HCT116 (cell line): ENCODE data around the gene CGNL1. TPM values are rescaled to one million over a fixed set of nuclear protein-coding genes. Genes with fewer than 3 reads are reported as not detected.

Experiments
- ATAC-seq: fragments of 200-7000 bp; cut with Tn5 transposase; 2 replicates; pipeline ENCODE4 v1.9.1; 2020; ENCODE audit warnings: mild to moderate bottlenecking, moderate library complexity
- BruUV-seq: library from RNA; stranded (reverse); fragments of 400-500 nt; replicated peaks from 2 replicates; lab custom pipeline; 2021; lab: Mats Ljungman, UMichigan
- CTCF ChIA-PET: fragments of 300-600 bp; sonication (Branson Sonifier 250); formaldehyde crosslinking; loops from one replicate; lab custom pipeline; 2021; ENCODE audit warnings: antibody characterized with exemption; lab: Charles Lee
- POLR2A ChIA-PET: fragments of 300-600, 350-600 bp; sonication (Branson Sonifier 250); formaldehyde crosslinking; loops from one replicate; lab custom pipeline; 2021; ENCODE audit warnings: antibody characterized with exemption; lab: Charles Lee
- RAD21 ChIA-PET, 2 experiments: fragments of 300-600 bp; sonication (Branson Sonifier 250); formaldehyde crosslinking; loops; one replicate each; lab custom pipeline; 2023; ENCODE audit warnings: low total read pairs in 2 of 2; ENCODE audit not compliant: uncharacterized antibody in 2 of 2, unreplicated experiment in 2 of 2, low non-redundant PET in 1 of 2; lab: Charles Lee
- DNase-seq: peaks from one replicate; pipeline ENCODE4 v3.0.0-alpha.2; 2010; ENCODE audit warnings: low read depth, low spot score
- H2AFZ ChIP-seq: fragments of 200-600 bp; shearing (Covaris generic), sonication (generic); 2 replicates; pipeline ENCODE4 v1.6.1; 2017; ENCODE audit warnings: low read depth, mixed run types, mixed read lengths, antibody characterized with exemption, low read length; ENCODE audit not compliant: poor library complexity, severe bottlenecking
- H3K27ac ChIP-seq: 2 replicates; pipeline ENCODE4 v1.5.1; 2012; ENCODE audit warnings: low read depth, low read length
- H3K27me3 ChIP-seq: fragments of 200-600 bp; sonication (generic); 2 replicates; pipeline ENCODE4 v1.6.1; 2016; ENCODE audit warnings: mixed run types, low read length, mixed read lengths; ENCODE audit not compliant: insufficient read depth
- H3K36me3 ChIP-seq, 2 experiments: fragments of 200-500 bp in 1 of 2; fragments of 200-600 bp in 1 of 2; sonication (Bioruptor generic) in 1 of 2; sonication (generic) in 1 of 2; 2 replicates each; pipeline versions ENCODE4 v1.5.1 to v1.6.1; 2014 to 2016; ENCODE audit warnings: low read length in 2 of 2, inconsistent platforms in 1 of 2, mixed read lengths in 1 of 2, mixed run types in 1 of 2; ENCODE audit not compliant: insufficient read depth in 2 of 2, control insufficient read depth in 1 of 2
- H3K4me1 ChIP-seq, 2 experiments: fragments of 200-600 bp in 1 of 2; sonication (generic) in 1 of 2; 2 replicates each; pipeline versions ENCODE4 v1.5.1 to v1.6.1; 2012 to 2017; ENCODE audit warnings: low read length in 2 of 2, inconsistent platforms in 1 of 2, mild to moderate bottlenecking in 1 of 2, mixed read lengths in 1 of 2, mixed run types in 1 of 2, moderate library complexity in 1 of 2; ENCODE audit not compliant: insufficient read depth in 2 of 2, control insufficient read depth in 1 of 2
- H3K4me2 ChIP-seq: fragments of 200-600 bp; sonication (generic); 2 replicates; pipeline ENCODE4 v1.6.1; 2017; ENCODE audit warnings: mixed run types, low read length, mixed read lengths
- H3K4me3 ChIP-seq, 2 experiments: fragments of 200-600 bp in 1 of 2; sonication (generic) in 1 of 2; replicated peaks in 1 of 2; 2 replicates each; pipeline ENCODE4 v1.5.1; 2011 to 2016; ENCODE audit warnings: low read length in 2 of 2, control low read depth in 1 of 2, low read depth in 1 of 2, mild to moderate bottlenecking in 1 of 2, mixed read lengths in 1 of 2, mixed run types in 1 of 2
- H3K79me2 ChIP-seq: fragments of 200-600 bp; sonication (generic); 2 replicates; pipeline ENCODE4 v1.6.1; 2017; ENCODE audit warnings: mild to moderate bottlenecking, mixed run types, low read length, moderate library complexity, mixed read lengths; ENCODE audit not compliant: insufficient read depth
- H3K9ac ChIP-seq: fragments of 200-600 bp; sonication (generic); 2 replicates; pipeline ENCODE4 v1.6.1; 2016; ENCODE audit warnings: low read length, mixed read lengths
- H3K9me2 ChIP-seq: fragments of 200-600 bp; sonication (generic), shearing (Covaris generic); 2 replicates; pipeline ENCODE4 v1.6.1; 2017; ENCODE audit warnings: mixed run types, mild to moderate bottlenecking, moderate library complexity; ENCODE audit not compliant: insufficient read depth
- H3K9me3 ChIP-seq, 2 experiments: fragments of 200-500 bp in 1 of 2; fragments of 200-600 bp in 1 of 2; sonication (Bioruptor generic) in 1 of 2; sonication (generic) in 1 of 2; 2 replicates each; pipeline ENCODE4 v1.6.1; 2014 to 2017; ENCODE audit warnings: low read length in 2 of 2, mixed read lengths in 2 of 2, inconsistent platforms in 1 of 2, low read depth in 1 of 2, mild to moderate bottlenecking in 1 of 2, mixed run types in 1 of 2, moderate library complexity in 1 of 2; ENCODE audit not compliant: control insufficient read depth in 1 of 2, insufficient read depth in 1 of 2
- H4K20me1 ChIP-seq: fragments of 200-600 bp; sonication (generic), shearing (Covaris generic); 2 replicates; pipeline ENCODE4 v1.6.1; 2017; ENCODE audit warnings: mixed run types, mild to moderate bottlenecking, moderate library complexity; ENCODE audit not compliant: insufficient read depth
- CTCF ChIP-seq, 3 experiments: fragments of 200-600 bp in 1 of 3; sonication (generic) in 1 of 3; IDR thresholded peaks in 2 of 3; conservative IDR thresholded peaks in 1 of 3; 2 replicates each; pipeline ENCODE4 v1.5.1; 2012 to 2017; ENCODE audit warnings: low read depth in 2 of 3, low read length in 2 of 3, antibody characterized with exemption in 1 of 3, borderline replicate concordance in 1 of 3, control low read depth in 1 of 3, mild to moderate bottlenecking in 1 of 3, mixed read lengths in 1 of 3, mixed run types in 1 of 3, moderate library complexity in 1 of 3; ENCODE audit not compliant: insufficient read depth in 1 of 3
- FOSL1 ChIP-seq: IDR thresholded peaks from 2 replicates; pipeline ENCODE4 v1.6.1; 2012; ENCODE audit warnings: low read depth
- POLR2A ChIP-seq: IDR thresholded peaks from 2 replicates; pipeline ENCODE4 v1.7.0; 2011; ENCODE audit warnings: borderline replicate concordance; ENCODE audit not compliant: insufficient read depth, insufficient read length; ENCODE audit errors: extremely low read depth
- SP1 ChIP-seq: IDR thresholded peaks from 2 replicates; pipeline ENCODE4 v1.6.1; 2012; ENCODE audit warnings: low read depth
- ZNF274 ChIP-seq: fragments of 200-500 bp; sonication (Bioruptor generic); IDR thresholded peaks from 2 replicates; pipeline ENCODE4 v1.6.1; 2014; ENCODE audit warnings: mild to moderate bottlenecking, low read depth, low read length, inconsistent platforms
- intact Hi-C: fragments of 100-400 bp; cut with micrococcal nuclease; formaldehyde crosslinking; loops from 2 replicates; pipeline ENCODE4 v1.10.0; 2022
- total RNA-seq: library from RNA; stranded (reverse); gene quantifications from one replicate; pipeline ENCODE4 v1.2.1, GENCODE V29; 2021; ENCODE audit not compliant: unreplicated experiment

The CGNL1 gene
- total RNA-seq, 1 experiment from 2014 or later = 2.2 TPM

DNA sequence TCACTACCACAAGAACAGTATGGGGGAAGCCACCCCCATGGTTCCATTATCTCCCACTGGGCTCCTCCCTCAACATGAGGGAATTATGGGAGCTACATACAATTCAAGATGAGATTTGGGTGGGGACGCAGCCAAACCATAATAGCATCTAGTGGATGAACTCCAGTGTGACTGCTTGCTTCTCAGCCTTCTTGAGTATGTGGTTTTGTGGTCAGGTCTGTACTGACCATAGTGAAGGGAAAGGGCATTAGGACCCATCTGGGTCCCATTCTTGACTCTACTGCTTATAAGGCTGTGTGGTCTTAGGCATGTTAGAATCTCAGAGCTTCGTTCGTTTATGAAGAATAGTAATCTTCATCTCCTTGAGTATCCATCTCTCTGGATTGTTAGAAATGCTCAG is 81.4 kb downstream of the CGNL1 start:
- intact Hi-C loops = no loop called here
- ChIA-PET CTCF (no interaction called here), POLR2A (no interaction called here), RAD21 (no interaction called here)
- Histone ChIP-seq H3K4me3 (no peak overlapping the region), H3K27ac (no peak overlapping the region), H2AFZ (no peak overlapping the region), H3K36me3 (no peaks in the 10 kb centered on the region), H3K9ac (no peak overlapping the region), H3K9me3 (no peaks in the 10 kb centered on the region), H3K4me1 (no peaks in the 10 kb centered on the region), H3K79me2 (no peaks in the 10 kb centered on the region), H3K27me3 (no peaks in the 10 kb centered on the region), H4K20me1 (no peaks in the 10 kb centered on the region), H3K9me2 (no peaks in the 10 kb centered on the region), H3K4me2 (no peak overlapping the region)
- DNase-seq = no peak
- no peak for ATAC-seq
- BruUV-seq = no TSS peak
- no peak for TF ChIP-seq CTCF (IDR thresholded peaks at IDR 0.05 in 2 of 3, conservative IDR thresholded peaks at IDR 0.05 in 1 of 3; ENCODE audit: borderline replicate concordance in 1 of 3, insufficient read depth in 1 of 3, low read depth in 2 of 3, low read length in 2 of 3)
- TF ChIP-seq, all 23 proteins: peak for 0

- Histone ChIP-seq H3K9me3 (no peaks in the 10 kb centered on the region), H3K4me3 (no peak overlapping the region), H4K20me1 (no peaks in the 10 kb centered on the region), H3K36me3 (no peaks in the 10 kb centered on the region), H3K4me1 (no peaks in the 10 kb centered on the region), H2AFZ (no peak overlapping the region), H3K27me3 (no peaks in the 10 kb centered on the region), H3K79me2 (no peaks in the 10 kb centered on the region), H3K27ac (no peak overlapping the region), H3K4me2 (no peak overlapping the region), H3K9ac (no peak overlapping the region), H3K9me2 (no peaks in the 10 kb centered on the region)
- no peak for DNase-seq
- ChIA-PET CTCF (no interaction called here), RAD21 (no interaction called here), POLR2A (no interaction called here)
- TF ChIP-seq FOSL1 (no peak), ZNF274 (no peak), SP1 (no peak), POLR2A (no peak)
- intact Hi-C loops = no loop called here
- BruUV-seq = no TSS peak
- ATAC-seq = no peak
Observed at GRCh38 chr15:57458356-57458781, 82.1 kb downstream of the CGNL1 start.
